ENCODE results near the gene KIF24. TPM values are rescaled to one million over a fixed set of nuclear protein-coding genes. Genes with fewer than 3 reads are reported as not detected.

KIF24 gene
- total RNA-seq, 1 experiment from 2014 or later = 4.2 TPM

DNA sequence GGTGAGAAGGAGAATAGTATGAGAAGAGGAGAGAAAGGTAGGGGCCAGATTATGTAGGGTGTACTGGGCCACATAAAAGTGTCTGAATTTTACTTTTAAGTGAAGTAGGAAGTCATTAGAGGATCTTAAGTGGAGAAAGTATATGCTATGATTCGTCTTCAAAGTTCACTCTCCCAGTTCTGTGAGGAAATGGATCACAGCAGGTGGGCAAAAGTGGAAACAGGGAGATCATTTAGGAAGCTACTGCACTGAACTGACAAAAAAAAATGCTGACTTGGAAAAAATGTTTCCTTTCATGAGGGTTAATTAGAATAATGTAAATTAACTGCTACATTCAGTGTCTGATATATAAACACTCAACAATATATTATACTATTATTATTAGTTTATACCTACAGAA lies 2.4 kb downstream of the KIF24 start:
- no peak for DNase-seq
- H3K9me3 Mint-ChIP-seq (ENCODE audit: low read depth, unreplicated experiment) = no peaks in the 10 kb centered on the region
- peak overlapping the region; percentile 28 for H3K27ac Mint-ChIP-seq (ENCODE audit: unreplicated experiment)
- no peak overlapping the region for H3K4me3 Mint-ChIP-seq (ENCODE audit: low read depth, unreplicated experiment)
- CTCF ChIA-PET = interaction anchor here (0.6 kb wide), 1 partner anchor 49 kb away, joined by 3 read pairs; no protein-coding TSS in a partner anchor
- TF ChIP-seq, protein P1, sequence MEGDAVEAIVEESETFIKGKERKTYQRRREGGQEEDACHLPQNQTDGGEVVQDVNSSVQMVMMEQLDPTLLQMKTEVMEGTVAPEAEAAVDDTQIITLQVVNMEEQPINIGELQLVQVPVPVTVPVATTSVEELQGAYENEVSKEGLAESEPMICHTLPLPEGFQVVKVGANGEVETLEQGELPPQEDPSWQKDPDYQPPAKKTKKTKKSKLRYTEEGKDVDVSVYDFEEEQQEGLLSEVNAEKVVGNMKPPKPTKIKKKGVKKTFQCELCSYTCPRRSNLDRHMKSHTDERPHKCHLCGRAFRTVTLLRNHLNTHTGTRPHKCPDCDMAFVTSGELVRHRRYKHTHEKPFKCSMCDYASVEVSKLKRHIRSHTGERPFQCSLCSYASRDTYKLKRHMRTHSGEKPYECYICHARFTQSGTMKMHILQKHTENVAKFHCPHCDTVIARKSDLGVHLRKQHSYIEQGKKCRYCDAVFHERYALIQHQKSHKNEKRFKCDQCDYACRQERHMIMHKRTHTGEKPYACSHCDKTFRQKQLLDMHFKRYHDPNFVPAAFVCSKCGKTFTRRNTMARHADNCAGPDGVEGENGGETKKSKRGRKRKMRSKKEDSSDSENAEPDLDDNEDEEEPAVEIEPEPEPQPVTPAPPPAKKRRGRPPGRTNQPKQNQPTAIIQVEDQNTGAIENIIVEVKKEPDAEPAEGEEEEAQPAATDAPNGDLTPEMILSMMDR (IDR thresholded peaks at IDR 0.05; ENCODE audit: unreplicated experiment) = no peak
- peaks cover 19% of the 10 kb centered on the region for H3K36me3 Mint-ChIP-seq (ENCODE audit: insufficient read depth, unreplicated experiment)
- no TSS peak for BruUV-seq (replicated peaks)
- intact Hi-C loops (cut with micrococcal nuclease; ENCODE audit: unreplicated experiment) = no loop called here
- peaks cover 8% of the 10 kb centered on the region for H3K4me1 Mint-ChIP-seq (ENCODE audit: low read depth, unreplicated experiment)
- no peaks in the 10 kb centered on the region for H3K27me3 Mint-ChIP-seq (ENCODE audit: unreplicated experiment)

DNA sequence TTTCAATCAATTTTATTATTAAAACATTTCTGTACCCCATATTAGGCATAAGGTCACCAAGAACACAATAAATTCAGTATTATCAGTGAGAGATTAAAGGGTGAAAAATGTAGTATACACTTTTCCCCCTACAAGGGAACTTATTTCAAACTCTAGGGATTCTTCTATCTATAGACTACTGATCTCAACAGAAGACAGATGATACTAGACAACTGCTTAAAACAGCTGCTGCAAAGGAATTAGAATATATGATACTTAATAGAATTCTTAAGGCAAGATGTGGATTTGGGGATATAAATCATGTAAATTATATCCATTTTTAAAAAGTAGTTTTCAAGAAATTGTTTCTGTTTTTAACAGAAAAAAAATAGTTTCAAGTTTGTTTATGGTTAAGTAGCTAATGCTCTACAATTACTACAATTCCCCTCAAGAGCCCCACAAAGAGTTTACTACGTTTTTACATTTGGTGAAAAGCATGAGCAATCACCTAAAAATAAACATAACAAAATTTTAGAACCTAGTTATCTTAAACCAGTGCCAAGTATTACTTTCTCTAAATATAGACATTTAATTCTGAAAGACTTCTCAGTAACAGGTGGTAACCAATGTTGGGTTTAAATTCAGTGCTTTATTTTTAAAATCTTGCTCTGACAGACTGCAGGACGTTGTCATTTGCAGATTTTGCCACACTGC lies 6.0 kb downstream of the KIF24 start:
- Mint-ChIP-seq H3K4me3 (ENCODE audit: low read depth, unreplicated experiment) (no peak overlapping the region), H3K9me3 (ENCODE audit: low read depth, unreplicated experiment) (no peaks in the 10 kb centered on the region), H3K27ac (ENCODE audit: unreplicated experiment) (no peak overlapping the region), H3K36me3 (ENCODE audit: insufficient read depth, unreplicated experiment) (no peaks in the 10 kb centered on the region), H3K4me1 (ENCODE audit: low read depth, unreplicated experiment) (peaks cover 8% of the 10 kb centered on the region), H3K27me3 (ENCODE audit: unreplicated experiment) (no peaks in the 10 kb centered on the region)
- CTCF ChIA-PET = no interaction called here
- TF ChIP-seq, protein P1 (IDR thresholded peaks at IDR 0.05; ENCODE audit: unreplicated experiment) = no peak
- intact Hi-C loops (cut with micrococcal nuclease; ENCODE audit: unreplicated experiment) = no loop called here
- no TSS peak for BruUV-seq (replicated peaks)
- no peak for DNase-seq

DNA sequence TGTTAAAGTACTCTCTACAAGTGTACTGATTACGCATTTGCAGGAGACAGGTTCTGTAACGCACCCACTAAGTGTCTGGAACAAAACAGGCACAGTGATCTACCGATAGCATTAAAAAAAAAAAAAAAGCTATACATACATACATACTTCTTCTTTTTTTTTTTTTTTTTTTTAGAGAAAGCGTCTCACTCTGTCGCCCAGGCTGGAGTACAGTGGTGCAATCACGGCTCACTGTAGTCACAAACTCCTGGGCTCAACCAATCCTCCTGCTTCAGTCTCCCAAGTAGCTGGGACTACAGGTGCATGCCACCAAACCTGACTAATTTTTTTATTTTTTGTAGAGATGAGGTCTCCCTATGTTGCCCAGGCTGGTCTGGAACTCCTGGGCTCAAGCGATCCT lies 7.6 kb downstream of the KIF24 start:
- Mint-ChIP-seq H3K4me3 (ENCODE audit: low read depth, unreplicated experiment) (no peak overlapping the region), H3K4me1 (ENCODE audit: low read depth, unreplicated experiment) (no peaks in the 10 kb centered on the region), H3K9me3 (ENCODE audit: low read depth, unreplicated experiment) (no peaks in the 10 kb centered on the region), H3K36me3 (ENCODE audit: insufficient read depth, unreplicated experiment) (no peaks in the 10 kb centered on the region), H3K27ac (ENCODE audit: unreplicated experiment) (no peak overlapping the region), H3K27me3 (ENCODE audit: unreplicated experiment) (no peaks in the 10 kb centered on the region)
- TF ChIP-seq, protein P1 (IDR thresholded peaks at IDR 0.05; ENCODE audit: unreplicated experiment) = no peak
- intact Hi-C loops (cut with micrococcal nuclease; ENCODE audit: unreplicated experiment) = no loop called here
- DNase-seq = no peak
- no TSS peak for BruUV-seq (replicated peaks)
- CTCF ChIA-PET = interaction anchor here (0.6 kb wide), 1 partner anchor 971 kb away, joined by 3 read pairs; no protein-coding TSS in a partner anchor

DNA sequence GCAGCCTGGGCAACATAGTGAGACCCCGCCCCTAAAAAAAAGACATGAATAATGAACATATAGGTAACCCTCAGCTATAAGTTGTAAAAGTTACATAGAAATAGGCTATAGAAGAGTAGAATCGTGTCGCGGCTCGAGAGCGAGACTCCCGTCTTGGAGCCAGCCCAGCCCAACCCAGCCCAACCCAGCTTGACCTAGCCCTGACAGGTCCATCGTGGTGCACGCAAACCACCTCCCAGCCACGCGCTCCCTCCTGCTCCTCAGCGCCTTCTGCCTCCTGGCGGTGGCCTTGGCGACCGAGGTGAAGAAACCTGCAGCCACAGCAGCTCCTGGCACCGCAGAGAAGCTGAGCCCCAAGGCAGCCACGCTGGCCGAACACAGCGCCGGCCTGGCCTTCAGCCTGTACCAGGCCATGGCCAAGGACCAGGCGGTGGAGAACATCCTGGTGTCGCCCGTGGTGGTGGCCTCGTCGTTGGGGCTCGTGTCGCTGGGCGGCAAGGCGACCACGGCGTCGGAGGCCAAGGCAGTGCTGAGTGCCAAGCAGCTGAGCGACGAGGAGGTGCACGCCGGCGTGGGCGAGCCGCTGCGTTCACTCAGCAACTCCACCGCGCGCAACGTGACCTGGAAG lies 10.8 kb downstream of the KIF24 start:
- no peak for DNase-seq
- TF ChIP-seq, protein P1 (IDR thresholded peaks at IDR 0.05; ENCODE audit: unreplicated experiment) = no peak
- intact Hi-C loops (cut with micrococcal nuclease; ENCODE audit: unreplicated experiment) = no loop called here
- Mint-ChIP-seq H3K36me3 (ENCODE audit: insufficient read depth, unreplicated experiment) (no peaks in the 10 kb centered on the region), H3K27ac (ENCODE audit: unreplicated experiment) (no peak overlapping the region), H3K27me3 (ENCODE audit: unreplicated experiment) (no peaks in the 10 kb centered on the region), H3K4me3 (ENCODE audit: low read depth, unreplicated experiment) (no peak overlapping the region), H3K4me1 (ENCODE audit: low read depth, unreplicated experiment) (no peaks in the 10 kb centered on the region), H3K9me3 (ENCODE audit: low read depth, unreplicated experiment) (no peaks in the 10 kb centered on the region)
- CTCF ChIA-PET = no interaction called here
- BruUV-seq (replicated peaks) = no TSS peak

Data from Calu3 (cell line).